HEK293 (cell line): ENCODE measurements around the gene INSYN2B.

Experiments
- CTCF ChIA-PET: fragments of 350-600 bp; formaldehyde crosslinking; extraction: SDS; loops from one replicate; lab custom pipeline; 2021; ENCODE audit warnings: antibody characterized with exemption; lab: Yijun Ruan, JAX
- POLR2A ChIA-PET: fragments of 300-600 bp; formaldehyde crosslinking; extraction: SDS; loops from one replicate; lab custom pipeline; 2020; ENCODE audit warnings: antibody characterized with exemption, inconsistent platforms; lab: Yijun Ruan, JAX
- H3K27ac ChIP-seq: fragments of 200-500 bp; sonication (Bioruptor generic); 2 replicates; pipeline ENCODE4 v1.5.1; 2014; ENCODE audit warnings: low read depth, low read length, control low read depth, inconsistent platforms; ENCODE audit errors: extremely low read depth
- H3K36me3 ChIP-seq, 2 experiments: fragments of 200-500 bp in 1 of 2; sonication (Bioruptor generic) in 1 of 2; 1 replicate in 1 of 2; 2 replicates in 1 of 2; pipeline ENCODE4 v1.5.1; 2014 to 2017; ENCODE audit warnings: inconsistent platforms in 2 of 2, low read length in 2 of 2; ENCODE audit not compliant: control insufficient read depth in 2 of 2, insufficient read depth in 1 of 2
- H3K4me1 ChIP-seq: fragments of 200-500 bp; sonication (Bioruptor generic); 2 replicates; pipeline ENCODE4 v1.5.1; 2014; ENCODE audit warnings: mild to moderate bottlenecking, low read length, inconsistent platforms; ENCODE audit not compliant: control insufficient read depth, insufficient read depth
- H3K4me3 ChIP-seq: 2 replicates; pipeline ENCODE4 v1.5.1; 2011; ENCODE audit warnings: low read depth, mild to moderate bottlenecking, control low read depth, low read length, moderate library complexity
- H3K9me3 ChIP-seq: fragments of 200-500 bp; sonication (Bioruptor generic); 2 replicates; pipeline ENCODE4 v1.5.1; 2014; ENCODE audit warnings: low read depth, low read length, inconsistent platforms; ENCODE audit not compliant: control insufficient read depth, insufficient read depth
- BCL11B ChIP-seq: fragments of 450-650 bp; formaldehyde crosslinking; IDR thresholded peaks from 2 replicates; pipeline ENCODE4 v1.5.1; 2016; ENCODE audit warnings: low read depth, missing biosample characterization, missing genetic modification characterization
- BCL6B ChIP-seq: fragments of 450-650 bp; formaldehyde crosslinking; IDR thresholded peaks from 2 replicates; pipeline ENCODE4 v1.5.1; 2017; ENCODE audit warnings: missing biosample characterization, missing genetic modification characterization
- GLIS1 ChIP-seq: fragments of 450-650 bp; formaldehyde crosslinking; IDR thresholded peaks from 2 replicates; pipeline ENCODE4 v1.5.1; 2016; ENCODE audit warnings: missing biosample characterization, missing genetic modification characterization
- PRDM4 ChIP-seq: fragments of 450-650 bp; formaldehyde crosslinking; IDR thresholded peaks from 2 replicates; pipeline ENCODE4 v1.5.1; 2017; ENCODE audit warnings: missing biosample characterization, missing genetic modification characterization
- PRDM6 ChIP-seq: fragments of 450-650 bp; formaldehyde crosslinking; IDR thresholded peaks from 2 replicates; pipeline ENCODE4 v1.5.1; 2017; ENCODE audit warnings: missing biosample characterization, missing genetic modification characterization
- ZBTB44 ChIP-seq: fragments of 450-650 bp; IDR thresholded peaks from 2 replicates; pipeline ENCODE4 v1.5.1; 2018; ENCODE audit warnings: missing biosample characterization, mild to moderate bottlenecking, missing genetic modification characterization
- ZIC2 ChIP-seq: fragments of 450-650 bp; formaldehyde crosslinking; IDR thresholded peaks from 2 replicates; pipeline ENCODE4 v1.5.1; 2016; ENCODE audit warnings: missing biosample characterization, missing genetic modification characterization
- ZNF214 ChIP-seq: fragments of 450-650 bp; formaldehyde crosslinking; IDR thresholded peaks from 2 replicates; pipeline ENCODE4 v1.5.1; 2017; ENCODE audit warnings: missing biosample characterization, mild to moderate bottlenecking, missing genetic modification characterization, borderline replicate concordance
- ZNF473 ChIP-seq: fragments of 450-650 bp; formaldehyde crosslinking; IDR thresholded peaks from 2 replicates; pipeline ENCODE4 v1.5.1; 2017; ENCODE audit warnings: missing biosample characterization, missing genetic modification characterization
- ZNF488 ChIP-seq: fragments of 450-650 bp; formaldehyde crosslinking; IDR thresholded peaks from 2 replicates; pipeline ENCODE4 v1.5.1; 2016; ENCODE audit warnings: missing biosample characterization, missing genetic modification characterization
- ZNF501 ChIP-seq: fragments of 450-650 bp; formaldehyde crosslinking; IDR thresholded peaks from 2 replicates; pipeline ENCODE4 v1.5.1; 2016; ENCODE audit warnings: missing biosample characterization, missing genetic modification characterization
- ZNF518A ChIP-seq: fragments of 450-650 bp; formaldehyde crosslinking; conservative IDR thresholded peaks from 2 replicates; pipeline ENCODE4 v1.5.1; 2016; ENCODE audit warnings: low read depth, missing biosample characterization, missing genetic modification characterization
- ZNF521 ChIP-seq: fragments of 450-650 bp; formaldehyde crosslinking; IDR thresholded peaks from 2 replicates; pipeline ENCODE4 v1.5.1; 2017; ENCODE audit warnings: missing biosample characterization, mild to moderate bottlenecking, missing genetic modification characterization
- ZNF560 ChIP-seq: fragments of 450-650 bp; formaldehyde crosslinking; IDR thresholded peaks from 2 replicates; pipeline ENCODE4 v1.5.1; 2017; ENCODE audit warnings: missing biosample characterization, missing genetic modification characterization, borderline replicate concordance
- ZNF645 ChIP-seq: fragments of 450-650 bp; formaldehyde crosslinking; IDR thresholded peaks from 2 replicates; pipeline ENCODE4; 2016; ENCODE audit warnings: missing biosample characterization, missing genetic modification characterization
- ZNF664 ChIP-seq: fragments of 450-650 bp; formaldehyde crosslinking; IDR thresholded peaks from 2 replicates; pipeline ENCODE4 v1.5.1; 2016; ENCODE audit warnings: missing biosample characterization, missing genetic modification characterization
- ZNF837 ChIP-seq: fragments of 450-650 bp; formaldehyde crosslinking; IDR thresholded peaks from 2 replicates; pipeline ENCODE4 v1.5.1; 2016; ENCODE audit warnings: missing biosample characterization, missing genetic modification characterization
- ZNF843 ChIP-seq: fragments of 450-650 bp; formaldehyde crosslinking; IDR thresholded peaks from 2 replicates; pipeline ENCODE4 v1.5.1; 2016; ENCODE audit warnings: missing biosample characterization, missing genetic modification characterization

INSYN2B gene

GRCh38 chr5:169906745-169907649 is 73.3 kb downstream of the INSYN2B start (continued):
- TF ChIP-seq ZNF488 (0 out of 2 replicates have a peak, but pooled peaks have one; percentile 24), ZNF501 (tag by site-specific recombination) (no peak), PRDM4 (tag by site-specific recombination) (peak; percentile 70), ZNF521 (tag by site-specific recombination) (no peak), ZBTB44 (peak; percentile 74), ZNF214 (no peak), GLIS1 (tag by site-specific recombination) (peak; percentile 68), BCL6B (peak; percentile 68), ZNF843 (0 out of 2 replicates have a peak, but pooled peaks have one; percentile 50), ZIC2 (peak; percentile 73), ZNF837 (tag by site-specific recombination) (no peak)

GRCh38 chr5:169905017-169905416 is 75.3 kb downstream of the INSYN2B start:
- Histone ChIP-seq H3K36me3 (no peaks in the 10 kb centered on the region), H3K4me1 (no peaks in the 10 kb centered on the region), H3K4me3 (no peak overlapping the region), H3K9me3 (no peaks in the 10 kb centered on the region), H3K27ac (no peak overlapping the region)
- TF ChIP-seq ZNF664 (no peak), ZNF518A (no peak), ZNF645 (tag by site-specific recombination) (no peak), ZNF560 (tag by site-specific recombination) (no peak), BCL11B (tag by site-specific recombination) (no peak), ZNF473 (no peak), PRDM6 (tag by site-specific recombination) (no peak)
- ChIA-PET CTCF (interaction anchor here (1.2 kb wide), 1 partner anchor 18 kb away, joined by 6 read pairs; no protein-coding TSS in a partner anchor), POLR2A (no interaction called here)
